ENCODE measurements around the gene ATP2B2.
"Not testable (repeated sequence)": the region's sequence is repeated elsewhere in the genome, so short reads cannot be mapped to it uniquely, and the experiment has no call there.

ATP2B2 gene

DNA sequence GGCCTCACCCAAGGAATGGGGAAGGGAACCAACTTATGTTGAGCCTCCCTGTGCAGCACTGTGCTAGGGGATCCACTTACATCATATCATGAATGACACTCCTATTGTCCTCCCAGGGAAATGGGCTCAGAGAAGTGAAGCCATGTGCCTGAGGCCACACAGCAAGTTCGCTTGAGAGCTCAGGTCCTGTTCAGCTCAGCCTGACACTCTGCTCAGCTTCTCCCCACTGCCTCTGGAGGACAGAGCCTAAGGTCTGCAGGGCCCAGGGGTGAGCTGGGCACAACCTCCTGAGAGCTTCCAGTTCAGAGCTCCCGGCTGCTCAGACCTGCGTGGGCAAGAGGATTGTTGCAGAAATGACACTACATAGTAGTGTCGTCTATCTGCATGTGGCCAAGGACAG, 108.5 kb downstream of the ATP2B2 start:
- DNase-seq, result no peak

DNA sequence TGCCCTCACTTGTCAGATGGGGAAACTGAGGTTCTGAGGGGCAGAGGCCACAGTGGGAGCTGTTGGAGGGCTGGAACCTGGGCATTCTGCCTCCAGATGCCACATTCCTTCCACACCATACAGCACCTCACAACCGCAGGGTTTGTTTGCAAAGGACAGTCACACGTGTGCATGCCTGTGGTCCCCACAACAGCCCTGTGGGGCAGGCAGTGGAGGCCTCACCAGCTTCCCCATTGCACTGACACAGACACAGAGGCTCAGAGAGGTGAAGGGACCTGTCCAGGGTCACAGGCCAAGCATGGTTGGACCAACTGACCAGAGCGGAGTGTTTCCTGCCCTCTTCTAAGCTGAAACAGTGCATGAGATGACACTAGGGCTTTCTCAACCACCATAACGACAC, 109.3 kb downstream of the ATP2B2 start:
- DNase-seq, result no peak

GRCh38 chr3:10395671-10396070, 109.7 kb downstream of the ATP2B2 start:
- no peak for DNase-seq

DNA sequence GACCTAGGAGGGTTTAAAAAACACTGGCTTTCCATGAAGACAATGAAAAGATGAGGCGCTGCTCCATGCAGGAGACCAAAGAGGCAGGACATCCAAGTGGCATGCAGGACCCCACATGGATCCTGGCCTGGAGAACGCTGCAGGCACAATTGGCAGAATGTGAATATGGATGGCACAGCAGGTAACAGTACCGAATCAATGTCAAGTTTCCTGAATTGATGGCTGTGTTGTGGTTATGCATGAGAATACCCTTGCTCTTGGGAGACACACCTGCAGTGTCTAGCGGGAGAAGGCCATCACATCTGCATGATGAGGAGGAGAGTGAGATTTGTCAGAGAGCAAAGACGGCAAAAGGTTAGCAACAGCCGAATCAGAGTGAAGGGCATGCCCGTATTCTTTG, 110.2 kb downstream of the ATP2B2 start:
- DNase-seq, result no peak

DNA sequence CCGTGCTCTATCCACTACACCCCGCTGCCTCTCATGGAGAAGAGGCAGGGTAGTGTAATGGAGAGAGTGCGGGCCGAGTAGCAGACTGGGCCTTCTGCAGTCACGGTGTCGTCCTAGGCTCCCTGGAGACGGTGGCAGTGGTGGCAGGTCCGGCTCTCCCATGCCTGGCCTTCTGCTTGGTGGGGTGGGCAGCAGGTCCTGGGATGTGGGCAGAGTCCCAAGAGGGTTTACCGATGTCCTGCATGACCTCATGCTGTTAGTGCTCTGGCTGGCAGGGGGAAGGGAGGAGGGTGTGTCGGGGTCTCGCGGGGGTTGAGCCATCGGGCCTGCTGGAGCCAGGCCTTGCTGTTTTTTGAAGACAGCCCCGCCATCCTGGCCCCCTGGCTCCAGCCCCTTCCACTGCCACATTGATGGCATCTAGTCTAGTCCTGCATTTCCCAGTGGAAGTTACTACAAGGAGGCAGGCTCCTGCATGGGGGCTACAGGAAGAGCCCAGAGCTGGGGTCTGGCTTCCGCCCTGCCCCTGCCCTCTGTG, 110.8 kb downstream of the ATP2B2 start:
- DNase-seq, result no peak

DNA sequence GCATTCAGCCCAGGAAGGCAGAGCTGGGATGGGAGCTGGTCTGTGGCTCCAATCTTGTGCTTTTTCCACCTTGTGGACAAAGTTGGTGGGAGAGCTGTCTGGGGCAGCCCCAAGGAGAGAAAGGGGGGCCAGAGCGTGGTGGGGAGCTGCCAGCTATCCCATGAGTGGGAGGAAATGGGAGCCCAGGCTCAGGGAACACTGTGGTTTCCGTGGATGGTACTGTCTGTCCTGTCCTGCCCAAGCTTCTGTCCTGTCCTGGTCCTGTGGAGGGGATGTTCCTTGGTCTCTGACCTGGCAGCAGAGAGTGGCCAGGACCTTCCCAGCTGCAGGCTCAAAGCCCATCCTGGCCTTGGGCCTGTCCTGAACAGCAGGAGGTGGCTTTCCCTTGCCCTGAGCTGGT, 111.9 kb downstream of the ATP2B2 start:
- DNase-seq, result no peak

DNA sequence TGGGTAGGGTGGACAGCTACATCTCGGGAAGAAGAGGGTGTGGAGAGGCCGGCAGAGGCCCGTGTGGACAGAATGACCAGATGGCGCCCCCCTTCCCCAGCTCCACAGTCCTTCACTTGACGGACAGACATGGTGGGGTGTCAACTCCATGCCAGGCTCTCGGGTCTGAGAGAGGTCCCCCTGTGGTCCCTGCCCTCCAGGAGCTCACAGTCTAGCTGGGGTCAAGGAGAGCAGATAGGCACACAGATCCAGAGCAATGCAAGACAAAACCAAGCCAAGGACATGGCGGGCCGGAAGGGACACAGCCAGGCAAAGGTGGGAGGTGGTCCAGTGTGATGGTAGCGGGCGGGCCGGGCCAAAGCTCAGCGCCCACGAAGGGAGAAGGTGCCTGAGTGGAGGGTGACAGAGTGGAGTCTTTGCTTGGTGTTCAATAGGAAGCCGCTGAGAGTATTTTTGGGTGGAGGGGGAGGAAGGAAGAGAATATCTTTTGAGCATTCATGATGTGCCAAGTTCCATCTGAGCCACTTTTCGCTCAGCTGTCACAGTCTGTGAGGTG, 112.4 kb downstream of the ATP2B2 start:
- no peak for DNase-seq

GRCh38 chr3:10392244-10392643, 113.1 kb downstream of the ATP2B2 start:
- no peak for DNase-seq

DNA sequence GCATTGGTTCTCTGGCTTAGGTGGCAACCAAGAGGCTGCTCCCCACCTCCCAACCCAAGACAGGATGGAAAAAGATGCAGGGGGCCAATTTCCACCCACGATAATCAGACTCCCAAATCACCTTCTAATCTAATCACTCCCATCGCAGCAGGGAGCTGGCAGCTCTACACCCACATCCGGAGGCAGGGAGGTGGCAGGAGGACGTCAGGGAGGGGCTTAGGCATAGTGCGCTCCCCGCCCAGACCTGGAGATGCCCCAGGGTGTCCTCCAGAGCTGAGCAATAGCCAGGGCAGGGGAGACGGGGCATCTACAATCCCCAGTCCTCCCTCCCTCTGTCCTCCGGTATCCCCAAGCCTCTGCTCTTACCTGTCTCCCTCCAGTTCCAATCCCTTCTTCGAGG, 114.0 kb downstream of the ATP2B2 start:
- no peak for DNase-seq

GRCh38 chr3:10390641-10391373, 114.6 kb downstream of the ATP2B2 start:
- no peak for DNase-seq

- DNase-seq, result no peak
These were observed 115.4 kb downstream of the ATP2B2 start for GRCh38 chr3:10389995-10390394.

GRCh38 chr3:10389339-10389738, 116.0 kb downstream of the ATP2B2 start:
- DNase-seq, result no peak

DNA sequence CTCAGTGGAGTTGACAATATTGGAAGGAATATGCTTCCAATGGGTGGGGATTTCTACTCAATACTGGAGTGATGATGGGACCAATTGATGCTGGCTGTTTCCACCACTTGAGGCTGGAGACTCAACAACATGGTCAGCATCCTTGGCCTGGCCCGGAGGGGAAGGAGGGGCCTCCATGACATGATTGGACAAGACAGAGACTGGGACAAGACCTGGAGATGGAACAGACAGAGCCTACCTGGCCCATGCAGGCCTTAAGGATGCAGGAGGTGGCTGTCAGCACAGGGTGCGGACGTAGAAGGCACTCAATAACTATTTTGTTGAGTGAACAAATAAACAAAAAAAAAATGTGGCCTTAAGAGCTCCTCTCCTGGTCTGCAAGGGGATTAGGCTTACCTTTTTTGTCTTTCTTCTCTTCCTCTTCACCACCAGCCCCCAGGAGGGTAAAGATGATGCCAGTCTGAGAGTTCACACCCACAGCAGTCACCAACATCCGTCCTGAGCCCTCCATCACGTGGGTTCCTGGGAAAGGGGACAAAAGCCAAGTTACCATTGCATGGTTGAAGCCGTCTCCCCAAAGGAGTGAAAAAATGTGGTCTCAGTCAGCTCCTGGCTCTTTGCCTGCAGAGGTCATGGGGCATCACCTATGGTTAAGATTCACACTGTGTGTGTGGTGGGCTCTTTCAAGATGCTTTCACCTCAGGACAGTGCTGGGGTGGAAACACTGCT, 117.3 kb downstream of the ATP2B2 start:
- no peak for DNase-seq

DNA sequence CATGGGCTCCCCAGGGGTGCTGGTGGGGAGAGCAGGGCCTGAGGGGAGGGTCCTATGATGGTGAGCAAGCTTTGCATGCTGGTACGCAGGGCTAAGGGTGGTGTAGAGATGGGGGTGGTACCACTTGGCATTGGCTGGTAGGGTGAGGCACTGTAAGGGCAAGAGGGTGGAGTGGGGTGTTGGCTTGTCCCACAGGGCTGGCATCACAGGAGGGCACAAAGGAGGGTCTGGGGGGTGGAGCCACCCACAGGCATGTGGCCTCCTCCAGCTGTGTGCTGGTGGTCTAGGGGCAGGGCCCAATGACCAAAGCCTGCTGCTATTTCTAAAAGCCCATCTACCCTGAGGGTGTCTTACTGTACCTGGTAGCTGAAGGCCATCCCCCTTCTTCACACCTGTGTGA, 119.3 kb downstream of the ATP2B2 start:
- DNase-seq, result no peak

GRCh38 chr3:10384541-10385360, 120.6 kb downstream of the ATP2B2 start:
- no peak for DNase-seq

GRCh38 chr3:10383850-10384248, 121.5 kb downstream of the ATP2B2 start:
- no peak for DNase-seq

- DNase-seq, result no peak
These were observed 122.2 kb downstream of the ATP2B2 start for GRCh38 chr3:10382892-10383849.

- not testable (repeated sequence) for DNase-seq
These were observed 122.9 kb downstream of the ATP2B2 start for GRCh38 chr3:10382445-10382844.

GRCh38 chr3:10381336-10381735, 124.0 kb downstream of the ATP2B2 start:
- DNase-seq, result no peak

- DNase-seq, result no peak
These were observed 124.5 kb downstream of the ATP2B2 start for GRCh38 chr3:10380906-10381305.

GRCh38 chr3:10379961-10380360, 125.4 kb downstream of the ATP2B2 start:
- DNase-seq, result no peak

- DNase-seq, result no peak
These were observed 126.2 kb downstream of the ATP2B2 start for GRCh38 chr3:10379161-10379560.

Measured in right hindlimb (tissue), 1 donor.